GM12878 (cell line): ENCODE data around the gene IER5L.

Source experiments
- CHD4 ChIP-seq: fragments of 200-600 bp; sonication (generic); IDR thresholded peaks from 2 replicates; pipeline ENCODE4 v1.6.1; 2016; ENCODE audit warnings: mild to moderate bottlenecking
- CREB1 ChIP-seq: IDR thresholded peaks from 2 replicates; pipeline ENCODE4 v1.6.1; 2012; ENCODE audit warnings: low read depth, mild to moderate bottlenecking, inconsistent platforms
- EGR1 ChIP-seq, 2 experiments: IDR thresholded peaks; 1 replicate in 1 of 2; 2 replicates in 1 of 2; pipeline ENCODE4 v1.6.1; 2011 to 2012; ENCODE audit warnings: low read depth in 2 of 2, low read length in 2 of 2, borderline replicate concordance in 1 of 2, mild to moderate bottlenecking in 1 of 2, moderate library complexity in 1 of 2
- HDAC6 ChIP-seq: fragments of 200-600 bp; sonication (generic); IDR thresholded peaks from one replicate; pipeline ENCODE4 v1.8.0; 2017; ENCODE audit warnings: antibody characterized with exemption; ENCODE audit not compliant: unreplicated experiment
- NFIC ChIP-seq: IDR thresholded peaks from 2 replicates; pipeline ENCODE4 v1.6.1; 2012; ENCODE audit warnings: low read depth, mild to moderate bottlenecking, inconsistent platforms, low read length, moderate library complexity
- SMAD1 ChIP-seq: fragments of 450-650 bp; IDR thresholded peaks from 2 replicates; pipeline ENCODE4 v1.6.1; 2018; ENCODE audit warnings: mild to moderate bottlenecking, low read depth; ENCODE audit not compliant: partially characterized antibody
- TAF1 ChIP-seq: IDR thresholded peaks from 2 replicates; pipeline ENCODE4 v1.6.1; 2011; ENCODE audit warnings: mild to moderate bottlenecking, low read depth, low read length, borderline replicate concordance
- TF ChIP-seq, protein P1 (sequence below): IDR thresholded peaks from 2 replicates; pipeline ENCODE4 v1.6.1; 2012; ENCODE audit warnings: low read depth, low read length, improper control_type of control experiment

DNA sequence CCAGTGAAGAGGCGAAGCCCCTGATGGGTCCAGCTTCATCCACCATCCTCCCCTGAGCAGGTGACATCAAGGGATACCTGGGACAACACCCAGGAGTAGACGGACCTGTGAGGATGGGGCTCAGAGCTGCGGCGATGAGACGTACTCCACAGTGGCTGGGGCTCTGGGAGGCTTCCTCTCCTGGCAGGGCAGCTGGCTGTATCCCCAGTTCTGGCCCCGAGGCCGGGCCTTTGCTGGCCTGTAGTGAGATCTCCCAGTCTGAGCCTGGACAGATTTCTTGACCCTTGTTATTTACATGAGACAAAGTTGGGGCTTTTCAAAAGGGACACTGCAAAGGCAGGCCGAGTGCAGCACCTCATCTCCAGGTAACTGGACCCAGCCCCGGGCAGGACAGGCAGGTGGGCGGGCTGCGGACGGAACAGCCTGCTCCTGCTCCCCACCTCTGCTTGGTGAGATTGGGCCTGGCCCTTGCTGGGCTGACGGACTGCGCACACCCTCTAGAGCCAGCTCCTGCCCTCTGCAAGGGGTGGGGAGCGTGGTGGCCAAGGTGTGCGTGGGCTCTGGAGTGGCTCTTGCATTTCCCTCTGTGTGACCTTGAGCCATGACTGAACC lies 23.1 kb downstream of the IER5L start:
- TF ChIP-seq EGR1 (IDR thresholded peaks at IDR 0.05; ENCODE audit: borderline replicate concordance in 1 of 2, low read depth in 2 of 2, low read length in 2 of 2) (no peak), CREB1 (no peak), SMAD1 (no peak), CHD4 (no peak), HDAC6 (no peak), TAF1 (no peak), NFIC (no peak)
- TF ChIP-seq, protein P1, sequence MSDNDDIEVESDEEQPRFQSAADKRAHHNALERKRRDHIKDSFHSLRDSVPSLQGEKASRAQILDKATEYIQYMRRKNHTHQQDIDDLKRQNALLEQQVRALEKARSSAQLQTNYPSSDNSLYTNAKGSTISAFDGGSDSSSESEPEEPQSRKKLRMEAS: no peak
